Measurements from ENCODE around the gene CDK16.
A peak's percentile ranks its signal among the peaks of the same experiment; 100 is the strongest.

Gene CDK16

DNA sequence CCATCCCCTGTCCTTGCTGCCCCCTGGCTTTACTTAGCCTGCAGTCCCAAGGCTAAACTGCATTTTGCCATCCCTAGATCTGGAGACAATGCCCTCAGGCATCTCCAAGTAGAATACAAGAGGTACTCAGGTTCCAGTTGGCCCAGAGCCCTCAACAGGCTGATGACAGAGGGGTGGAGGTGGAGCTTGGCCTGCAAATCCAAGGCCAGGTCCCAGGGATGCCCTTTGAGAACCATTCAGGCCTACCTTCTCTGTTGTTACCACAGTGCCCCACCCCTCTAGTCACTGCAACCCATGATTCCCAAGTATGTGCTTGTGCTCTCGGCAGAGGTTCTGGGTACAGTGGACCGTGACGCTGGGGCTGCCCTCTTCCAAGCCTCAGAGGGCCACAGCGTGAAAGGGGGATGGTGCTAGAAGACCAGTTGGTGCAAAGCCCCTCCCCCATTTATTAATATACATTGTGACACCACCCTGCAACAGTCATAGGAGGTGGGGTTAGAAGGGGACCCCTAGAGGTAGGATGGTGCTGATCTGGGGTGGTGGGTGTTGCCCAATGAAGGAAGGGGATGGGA lies 31.3 kb upstream of the CDK16 start:
- peaks cover 9% of the 10 kb centered on the region; the same call in 1 of the 2 replicates for H3K4me1 ChIP-seq (ENCODE audit: control insufficient read depth, insufficient read depth, low read length)
- no peaks in the 10 kb centered on the region for H3K9me3 ChIP-seq (ENCODE audit: control insufficient read depth, insufficient read depth, low read depth, low read length)
- H3K27me3 ChIP-seq (ENCODE audit: control insufficient read depth, insufficient read depth, low read length) = no peaks in the 10 kb centered on the region
- no peak overlapping the region for H3K27ac ChIP-seq (ENCODE audit: low read depth, low read length)
- peaks cover 45% of the 10 kb centered on the region for H3K36me3 ChIP-seq (ENCODE audit: control insufficient read depth, insufficient read depth, low read length)
- H3K4me3 ChIP-seq (ENCODE audit: low read depth, low read length) = no peak overlapping the region
- H3K9ac ChIP-seq (ENCODE audit: low read length) = no peak overlapping the region

DNA sequence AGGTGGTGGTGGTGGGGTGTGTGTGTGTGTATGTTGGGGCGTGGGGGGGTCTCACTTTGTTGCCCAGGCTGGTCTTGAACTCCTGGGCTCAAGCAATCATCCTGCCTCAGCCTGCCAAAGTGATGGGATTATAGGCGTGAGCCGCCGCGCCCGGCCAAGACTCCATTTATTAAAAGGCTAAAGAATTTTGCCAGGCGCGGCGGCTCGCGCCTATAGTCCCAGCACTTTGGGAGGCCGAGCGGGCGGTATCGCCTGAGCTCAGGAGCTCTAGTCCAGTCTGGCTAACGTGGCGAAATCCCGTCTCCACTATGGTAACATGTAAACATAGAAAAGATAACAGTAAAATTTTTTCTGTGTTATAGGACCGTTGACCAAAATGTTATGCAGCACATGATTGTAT lies 28.6 kb upstream of the CDK16 start:
- H3K9ac ChIP-seq (ENCODE audit: low read length) = no peak overlapping the region
- peak overlapping the region; percentile 73; the same call in 1 of the 2 replicates for H3K4me3 ChIP-seq (ENCODE audit: low read depth, low read length)
- H3K27ac ChIP-seq (ENCODE audit: low read depth, low read length) = no peak overlapping the region
- H3K9me3 ChIP-seq (ENCODE audit: control insufficient read depth, insufficient read depth, low read depth, low read length) = no peaks in the 10 kb centered on the region
- H3K4me1 ChIP-seq (ENCODE audit: control insufficient read depth, insufficient read depth, low read length) = peaks cover 18% of the 10 kb centered on the region
- peaks cover 26% of the 10 kb centered on the region for H3K36me3 ChIP-seq (ENCODE audit: control insufficient read depth, insufficient read depth, low read length)
- H3K27me3 ChIP-seq (ENCODE audit: control insufficient read depth, insufficient read depth, low read length) = no peaks in the 10 kb centered on the region

DNA sequence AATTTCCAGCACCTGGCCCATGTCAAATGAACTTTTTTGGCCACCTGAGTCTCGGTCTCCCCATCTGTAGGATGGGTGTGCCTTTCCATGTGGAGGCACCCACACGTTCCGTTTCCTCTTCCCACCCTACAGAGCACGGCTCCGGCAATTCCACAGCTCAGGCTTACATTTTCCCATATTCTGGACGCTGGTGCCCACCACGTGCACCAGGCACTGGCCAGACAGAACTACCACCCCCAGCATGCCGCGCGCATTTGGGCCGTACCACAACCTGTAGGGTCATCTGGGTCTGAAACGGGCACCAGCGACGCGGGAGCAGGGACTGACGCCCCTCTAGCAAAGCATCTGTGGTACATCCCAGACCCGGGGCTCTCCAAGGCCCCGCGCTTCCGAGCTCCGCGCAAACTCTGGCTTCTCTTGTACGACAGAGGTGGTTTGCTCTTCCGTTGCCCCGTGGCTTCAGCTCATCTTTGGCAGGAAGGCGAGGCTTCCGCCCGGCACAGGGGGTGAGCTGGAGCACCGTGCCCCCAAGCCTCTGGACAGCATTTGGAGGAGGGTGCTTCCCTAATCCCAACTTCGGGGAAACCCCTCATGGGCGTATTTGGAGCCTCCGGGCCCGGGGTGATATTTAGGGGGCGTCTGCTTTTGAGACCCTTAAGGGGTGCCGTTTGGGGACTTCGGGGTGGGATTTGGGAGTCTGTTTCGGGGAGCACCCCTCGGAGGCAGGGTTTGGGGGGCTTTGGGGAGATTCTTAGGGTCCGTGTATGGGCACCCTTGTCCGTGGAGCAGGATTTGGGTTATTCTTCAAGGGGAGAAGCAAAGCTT lies 27.8 kb upstream of the CDK16 start:
- H3K27ac ChIP-seq (ENCODE audit: low read depth, low read length) = no peak overlapping the region; the same call in 1 of the 2 replicates
- H3K27me3 ChIP-seq (ENCODE audit: control insufficient read depth, insufficient read depth, low read length) = no peaks in the 10 kb centered on the region
- peak overlapping the region; percentile 56 for H3K9ac ChIP-seq (ENCODE audit: low read length)
- H3K4me1 ChIP-seq (ENCODE audit: control insufficient read depth, insufficient read depth, low read length) = peaks cover 23% of the 10 kb centered on the region
- H3K36me3 ChIP-seq (ENCODE audit: control insufficient read depth, insufficient read depth, low read length) = peaks cover 23% of the 10 kb centered on the region
- H3K9me3 ChIP-seq (ENCODE audit: control insufficient read depth, insufficient read depth, low read depth, low read length) = no peaks in the 10 kb centered on the region
- peak overlapping the region; percentile 73 for H3K4me3 ChIP-seq (ENCODE audit: low read depth, low read length)

DNA sequence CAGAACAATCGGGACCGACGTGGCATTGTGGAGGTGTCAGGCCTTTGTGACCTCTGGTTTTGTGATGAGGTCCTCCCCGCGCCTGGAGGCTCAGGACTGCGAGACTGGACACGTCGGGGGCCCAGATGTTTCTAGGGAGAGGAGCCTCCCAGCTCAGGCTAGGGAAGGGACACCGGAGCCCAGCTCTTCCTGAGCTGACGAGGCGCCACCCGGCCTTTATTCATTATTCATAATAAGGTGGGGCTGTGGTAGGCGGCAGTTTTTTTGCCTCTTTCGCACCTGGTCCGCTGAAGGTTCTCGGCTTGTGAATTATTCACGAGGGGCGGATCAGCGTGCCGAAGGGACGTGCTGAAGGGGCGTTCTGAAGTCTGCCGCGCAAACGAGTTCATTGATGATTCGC lies 27.1 kb upstream of the CDK16 start:
- H3K4me1 ChIP-seq (ENCODE audit: control insufficient read depth, insufficient read depth, low read length) = peaks cover 29% of the 10 kb centered on the region
- no peaks in the 10 kb centered on the region for H3K27me3 ChIP-seq (ENCODE audit: control insufficient read depth, insufficient read depth, low read length)
- H3K4me3 ChIP-seq (ENCODE audit: low read depth, low read length) = peak overlapping the region; percentile 73
- no peak overlapping the region; the same call in 1 of the 2 replicates for H3K27ac ChIP-seq (ENCODE audit: low read depth, low read length)
- peak overlapping the region; percentile 56 for H3K9ac ChIP-seq (ENCODE audit: low read length)
- no peaks in the 10 kb centered on the region for H3K9me3 ChIP-seq (ENCODE audit: control insufficient read depth, insufficient read depth, low read depth, low read length)
- H3K36me3 ChIP-seq (ENCODE audit: control insufficient read depth, insufficient read depth, low read length) = peaks cover 23% of the 10 kb centered on the region

DNA sequence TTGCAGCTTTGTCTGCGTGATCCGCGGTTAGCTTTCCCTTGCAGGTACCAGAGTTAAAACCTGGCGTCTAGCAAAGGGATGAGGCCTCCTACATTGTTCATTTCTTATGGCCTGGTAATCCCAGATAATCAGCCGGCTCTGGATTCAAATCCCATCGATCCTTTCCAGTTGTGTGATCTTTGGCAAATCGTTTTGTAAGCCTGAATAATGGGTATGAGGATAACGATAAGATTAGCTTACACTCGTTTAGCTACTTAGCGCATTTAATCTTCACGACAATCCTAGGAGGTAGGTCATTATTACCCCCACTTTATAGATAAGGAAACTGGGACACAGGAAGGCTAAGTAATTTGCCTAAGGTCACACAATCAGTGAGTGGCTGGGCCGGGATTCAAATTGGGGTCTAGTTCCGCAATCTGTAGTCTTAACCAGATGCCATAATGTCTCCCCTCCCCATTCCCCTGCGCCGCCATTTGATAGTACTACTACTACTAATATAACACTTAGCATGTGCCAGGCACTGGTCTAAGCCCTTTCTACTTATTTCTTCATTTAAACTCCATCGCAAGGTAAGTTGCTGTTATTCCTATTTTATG lies 26.6 kb upstream of the CDK16 start:
- Histone ChIP-seq H3K4me1 (ENCODE audit: control insufficient read depth, insufficient read depth, low read length) (peaks cover 35% of the 10 kb centered on the region), H3K27ac (ENCODE audit: low read depth, low read length) (no peak overlapping the region), H3K9me3 (ENCODE audit: control insufficient read depth, insufficient read depth, low read depth, low read length) (no peaks in the 10 kb centered on the region), H3K27me3 (ENCODE audit: control insufficient read depth, insufficient read depth, low read length) (no peaks in the 10 kb centered on the region), H3K9ac (ENCODE audit: low read length) (peak overlapping the region; percentile 56), H3K36me3 (ENCODE audit: control insufficient read depth, insufficient read depth, low read length) (peaks cover 23% of the 10 kb centered on the region), H3K4me3 (ENCODE audit: low read depth, low read length) (peak overlapping the region; percentile 73)

DNA sequence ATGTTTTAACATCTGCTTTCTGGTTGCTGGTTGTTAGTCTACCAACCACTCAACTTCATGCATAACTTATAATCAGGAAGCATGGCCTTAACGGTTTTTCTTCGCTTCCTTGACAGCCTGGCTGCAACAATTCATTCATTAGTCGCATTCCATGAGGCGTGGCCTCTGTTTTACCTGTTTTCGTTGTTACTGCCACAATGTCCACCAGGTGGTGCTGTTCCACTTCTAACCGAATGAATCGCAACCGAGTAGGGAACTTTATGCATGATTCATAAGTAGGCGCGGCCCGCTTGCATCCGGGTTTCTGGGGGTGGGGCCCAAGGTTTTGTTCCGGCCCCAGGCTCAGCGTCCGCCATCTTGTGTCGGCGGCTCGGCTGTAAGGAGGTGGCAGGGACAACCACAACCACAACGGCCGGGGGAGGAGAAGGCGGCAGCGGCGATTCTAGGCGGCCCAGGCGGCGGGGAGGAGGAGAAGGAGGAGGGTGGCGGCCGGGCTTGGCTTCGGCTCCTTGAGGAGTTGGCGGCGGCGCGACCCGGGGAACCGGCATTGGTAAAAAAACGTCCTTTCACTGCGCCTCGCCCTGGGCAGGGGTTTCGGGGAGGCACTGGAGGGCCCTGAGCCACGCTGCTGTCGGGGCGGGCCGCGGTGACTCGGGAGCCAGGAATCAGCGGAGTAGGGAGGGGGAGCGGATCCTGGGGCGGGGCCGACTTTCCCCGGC lies 24.8 kb upstream of the CDK16 start, which contains the start of gene UBA1:
UBA1 (plus strand) TSS at position 355 of the 719 bp plus-strand sequence. CDS start 4,974 bp downstream, outside the sequence.
- Histone ChIP-seq H3K9ac (ENCODE audit: low read length) (peak within 1 kb of the TSS; percentile 98), H3K27ac (ENCODE audit: low read depth, low read length) (peak within 1 kb of the TSS; percentile 93), H3K36me3 (ENCODE audit: control insufficient read depth, insufficient read depth, low read length) (peaks cover 36% of the 10 kb centered on the region), H3K27me3 (ENCODE audit: control insufficient read depth, insufficient read depth, low read length) (no peaks in the 10 kb centered on the region), H3K9me3 (ENCODE audit: control insufficient read depth, insufficient read depth, low read depth, low read length) (no peaks in the 10 kb centered on the region), H3K4me3 (ENCODE audit: low read depth, low read length) (peak within 1 kb of the TSS; percentile 86), H3K4me1 (ENCODE audit: control insufficient read depth, insufficient read depth, low read length) (peaks cover 52% of the 10 kb centered on the region)

DNA sequence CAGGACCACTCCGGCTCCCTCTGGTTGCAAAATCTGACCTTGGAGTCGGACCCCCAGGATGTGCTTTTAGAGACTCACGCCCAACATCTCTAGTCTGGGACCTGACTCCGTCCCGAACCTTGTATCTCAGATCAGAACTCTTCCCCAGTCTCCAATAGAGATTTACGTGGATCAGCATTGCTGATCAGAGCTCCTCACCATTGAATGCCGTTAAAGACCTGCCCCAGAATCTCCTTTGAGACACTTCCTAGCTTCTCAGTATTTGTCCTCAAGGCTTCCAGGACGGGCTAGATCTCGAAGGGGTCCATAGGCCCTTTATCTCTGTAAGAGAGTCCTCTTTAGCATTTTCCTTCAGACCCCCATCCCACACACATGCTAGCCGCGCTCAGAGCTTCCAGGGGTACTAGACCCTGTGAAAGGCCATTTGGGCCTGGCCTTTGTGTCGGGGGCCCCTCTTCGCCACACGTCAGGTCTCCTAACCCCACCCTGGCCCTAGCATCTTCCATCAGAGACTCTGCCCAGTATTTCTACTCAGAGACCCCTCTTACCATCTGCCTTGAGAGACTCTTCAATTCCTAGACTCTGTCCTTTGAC lies 24.2 kb upstream of the CDK16 start:
- H3K27ac ChIP-seq (ENCODE audit: low read depth, low read length) = peak overlapping the region; percentile 93
- H3K36me3 ChIP-seq (ENCODE audit: control insufficient read depth, insufficient read depth, low read length) = peaks cover 43% of the 10 kb centered on the region
- no peaks in the 10 kb centered on the region for H3K27me3 ChIP-seq (ENCODE audit: control insufficient read depth, insufficient read depth, low read length)
- peaks cover 57% of the 10 kb centered on the region for H3K4me1 ChIP-seq (ENCODE audit: control insufficient read depth, insufficient read depth, low read length)
- peak overlapping the region; percentile 98 for H3K9ac ChIP-seq (ENCODE audit: low read length)
- no peaks in the 10 kb centered on the region for H3K9me3 ChIP-seq (ENCODE audit: control insufficient read depth, insufficient read depth, low read depth, low read length)
- H3K4me3 ChIP-seq (ENCODE audit: low read depth, low read length) = peak overlapping the region; percentile 86

DNA sequence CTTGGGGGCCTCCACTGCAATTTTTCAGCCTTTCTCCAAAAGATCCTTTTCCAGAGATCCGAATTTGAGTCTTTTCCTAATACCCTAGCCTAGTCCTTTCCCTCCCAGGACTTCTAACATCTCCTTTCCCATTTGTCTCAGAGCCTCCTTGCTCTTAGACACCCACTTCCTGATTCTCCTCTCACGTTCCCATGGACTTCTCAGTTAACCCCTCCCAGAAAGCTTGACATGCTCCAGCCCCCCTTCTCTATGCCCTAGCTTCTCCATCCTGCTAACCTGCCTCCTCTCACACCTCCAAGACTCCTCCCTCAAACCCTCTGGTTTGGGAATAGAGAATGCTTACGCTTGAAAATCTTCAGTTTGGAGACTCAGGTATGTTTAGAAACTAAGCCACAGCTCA lies 22.4 kb upstream of the CDK16 start:
- Histone ChIP-seq H3K27ac (ENCODE audit: low read depth, low read length) (no peak overlapping the region), H3K4me3 (ENCODE audit: low read depth, low read length) (peak overlapping the region; percentile 40; the same call in 1 of the 2 replicates), H3K36me3 (ENCODE audit: control insufficient read depth, insufficient read depth, low read length) (peaks cover 59% of the 10 kb centered on the region)

DNA sequence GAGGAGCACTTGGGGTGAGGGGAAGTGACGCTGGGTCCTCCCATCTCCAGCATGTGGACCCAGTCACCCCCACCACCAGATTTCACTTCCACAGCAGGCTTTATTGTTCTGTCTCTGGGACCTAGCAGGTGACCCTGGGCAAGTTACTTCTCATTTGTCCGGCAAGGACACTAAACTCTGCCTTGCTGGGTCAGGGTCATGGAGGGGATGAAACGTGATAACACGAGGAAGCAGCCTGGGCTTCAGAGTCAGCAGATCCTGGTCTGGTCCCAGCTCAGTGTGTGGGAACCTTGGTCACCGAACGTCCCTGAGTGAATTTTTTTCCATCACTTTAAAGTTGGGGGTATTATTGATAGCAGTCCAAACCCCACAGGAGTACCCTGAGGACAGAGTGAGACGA lies 21.0 kb upstream of the CDK16 start:
- H3K9ac ChIP-seq (ENCODE audit: low read length) = peak overlapping the region; percentile 75
- no peaks in the 10 kb centered on the region for H3K9me3 ChIP-seq (ENCODE audit: control insufficient read depth, insufficient read depth, low read depth, low read length)
- H3K4me3 ChIP-seq (ENCODE audit: low read depth, low read length) = peak overlapping the region; percentile 40
- H3K27me3 ChIP-seq (ENCODE audit: control insufficient read depth, insufficient read depth, low read length) = no peaks in the 10 kb centered on the region
- peaks cover 48% of the 10 kb centered on the region for H3K4me1 ChIP-seq (ENCODE audit: control insufficient read depth, insufficient read depth, low read length)
- H3K36me3 ChIP-seq (ENCODE audit: control insufficient read depth, insufficient read depth, low read length) = peaks cover 73% of the 10 kb centered on the region
- peak overlapping the region; percentile 60; the same call in 1 of the 2 replicates for H3K27ac ChIP-seq (ENCODE audit: low read depth, low read length)

More for the DNA sequence above, 22.4 kb upstream of the CDK16 start:
- H3K27me3 ChIP-seq (ENCODE audit: control insufficient read depth, insufficient read depth, low read length) = no peaks in the 10 kb centered on the region
- H3K9me3 ChIP-seq (ENCODE audit: control insufficient read depth, insufficient read depth, low read depth, low read length) = no peaks in the 10 kb centered on the region
- peaks cover 53% of the 10 kb centered on the region for H3K4me1 ChIP-seq (ENCODE audit: control insufficient read depth, insufficient read depth, low read length)
- peak overlapping the region; percentile 21 for H3K9ac ChIP-seq (ENCODE audit: low read length)

DNA sequence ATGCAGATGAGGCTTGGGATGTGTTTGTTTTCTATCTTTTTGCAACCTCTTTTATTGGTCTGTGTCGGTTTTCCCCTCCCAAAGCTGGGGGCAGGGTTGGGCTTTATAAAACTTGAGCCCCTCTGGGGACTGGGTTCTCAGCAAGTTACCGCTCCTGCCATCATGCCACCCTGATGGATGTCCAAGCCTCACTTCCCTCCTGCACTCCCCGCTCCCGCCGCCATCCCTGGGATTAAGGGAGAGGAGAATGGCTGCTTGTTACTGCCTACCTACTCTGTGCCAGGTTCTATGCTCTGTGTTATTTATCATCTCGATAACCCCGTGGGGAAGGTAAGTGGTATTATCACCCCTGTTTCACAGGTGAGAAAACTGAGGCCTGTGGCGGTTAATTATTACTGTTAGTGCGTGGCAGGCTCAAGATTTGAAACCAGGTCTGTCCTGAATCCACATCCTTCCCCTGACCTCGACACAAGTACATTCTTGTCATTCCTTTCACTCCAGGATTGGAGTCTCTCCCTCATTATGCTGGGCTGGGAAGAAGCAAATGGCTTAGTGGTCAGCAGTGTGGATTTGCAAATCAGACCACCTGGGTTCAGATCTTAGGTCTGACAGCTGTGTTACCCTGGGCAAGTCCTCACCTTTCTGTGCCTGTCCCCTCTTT lies 20.3 kb upstream of the CDK16 start:
- Histone ChIP-seq H3K36me3 (ENCODE audit: control insufficient read depth, insufficient read depth, low read length) (peaks cover 80% of the 10 kb centered on the region), H3K9ac (ENCODE audit: low read length) (peak overlapping the region; percentile 75), H3K4me3 (ENCODE audit: low read depth, low read length) (peak overlapping the region; percentile 40; the same call in 1 of the 2 replicates)

More for the DNA sequence above, 20.3 kb upstream of the CDK16 start:
- H3K27ac ChIP-seq (ENCODE audit: low read depth, low read length) = peak overlapping the region; percentile 60
- peaks cover 43% of the 10 kb centered on the region for H3K4me1 ChIP-seq (ENCODE audit: control insufficient read depth, insufficient read depth, low read length)
- no peaks in the 10 kb centered on the region for H3K27me3 ChIP-seq (ENCODE audit: control insufficient read depth, insufficient read depth, low read length)
- no peaks in the 10 kb centered on the region for H3K9me3 ChIP-seq (ENCODE audit: control insufficient read depth, insufficient read depth, low read depth, low read length)

Data from HUES6 (cell line).